ENCODE data around the gene GALNT14.

Gene GALNT14

GRCh38 chr2:31047599-31047998 lies 90.6 kb downstream of the GALNT14 start:
- Histone ChIP-seq H3K9ac (ENCODE audit: low read depth, low read length) (no peak overlapping the region), H3K4me1 (ENCODE audit: insufficient read depth, low read length) (peaks cover 6% of the 10 kb centered on the region; the same call in 1 of the 2 replicates), H3K36me3 (ENCODE audit: insufficient read depth, low read length) (no peaks in the 10 kb centered on the region), H3K9me3 (ENCODE audit: control insufficient read depth, insufficient read depth, low read length) (no peaks in the 10 kb centered on the region)

- Histone ChIP-seq H3K9me3 (ENCODE audit: control insufficient read depth, insufficient read depth, low read length) (0 out of 2 replicates have a peak, but pooled peaks cover 2% of the 10 kb centered on the region), H3K36me3 (ENCODE audit: insufficient read depth, low read length) (no peaks in the 10 kb centered on the region), H3K4me1 (ENCODE audit: insufficient read depth, low read length) (peaks cover 10% of the 10 kb centered on the region; the same call in 1 of the 2 replicates), H3K9ac (ENCODE audit: low read depth, low read length) (no peak overlapping the region)
These were observed 99.9 kb downstream of the GALNT14 start for GRCh38 chr2:31038385-31038784.

GRCh38 chr2:31037058-31037457 lies 101.2 kb downstream of the GALNT14 start:
- H3K36me3 ChIP-seq (ENCODE audit: insufficient read depth, low read length): no peaks in the 10 kb centered on the region
- no peak overlapping the region for H3K9ac ChIP-seq (ENCODE audit: low read depth, low read length)
- 0 out of 2 replicates have a peak, but pooled peaks cover 2% of the 10 kb centered on the region for H3K9me3 ChIP-seq (ENCODE audit: control insufficient read depth, insufficient read depth, low read length)
- 0 out of 2 replicates have a peak, but pooled peaks cover 5% of the 10 kb centered on the region for H3K4me1 ChIP-seq (ENCODE audit: insufficient read depth, low read length)

- no peak overlapping the region for H3K9ac ChIP-seq (ENCODE audit: low read depth, low read length)
- H3K9me3 ChIP-seq (ENCODE audit: control insufficient read depth, insufficient read depth, low read length): 0 out of 2 replicates have a peak, but pooled peaks cover 2% of the 10 kb centered on the region
- no peaks in the 10 kb centered on the region for H3K36me3 ChIP-seq (ENCODE audit: insufficient read depth, low read length)
- H3K4me1 ChIP-seq (ENCODE audit: insufficient read depth, low read length): no peaks in the 10 kb centered on the region
These were observed 105.2 kb downstream of the GALNT14 start for GRCh38 chr2:31033032-31033431.

- no peaks in the 10 kb centered on the region for H3K4me1 ChIP-seq (ENCODE audit: insufficient read depth, low read length)
- H3K9me3 ChIP-seq (ENCODE audit: control insufficient read depth, insufficient read depth, low read length): no peaks in the 10 kb centered on the region
- H3K36me3 ChIP-seq (ENCODE audit: insufficient read depth, low read length): no peaks in the 10 kb centered on the region
- no peak overlapping the region for H3K9ac ChIP-seq (ENCODE audit: low read depth, low read length)
These were observed 105.8 kb downstream of the GALNT14 start for GRCh38 chr2:31032475-31032874.

- no peaks in the 10 kb centered on the region for H3K4me1 ChIP-seq (ENCODE audit: insufficient read depth, low read length)
- H3K9ac ChIP-seq (ENCODE audit: low read depth, low read length): no peak overlapping the region
- H3K36me3 ChIP-seq (ENCODE audit: insufficient read depth, low read length): no peaks in the 10 kb centered on the region; the same call in 1 of the 2 replicates
- no peaks in the 10 kb centered on the region for H3K9me3 ChIP-seq (ENCODE audit: control insufficient read depth, insufficient read depth, low read length)
These were observed 107.0 kb downstream of the GALNT14 start for GRCh38 chr2:31031132-31031706.

- Histone ChIP-seq H3K9ac (ENCODE audit: low read depth, low read length) (no peak overlapping the region), H3K9me3 (ENCODE audit: control insufficient read depth, insufficient read depth, low read length) (no peaks in the 10 kb centered on the region), H3K4me1 (ENCODE audit: insufficient read depth, low read length) (no peaks in the 10 kb centered on the region), H3K36me3 (ENCODE audit: insufficient read depth, low read length) (no peaks in the 10 kb centered on the region; the same call in 1 of the 2 replicates)
These were observed 109.8 kb downstream of the GALNT14 start for GRCh38 chr2:31028417-31028816.

- no peaks in the 10 kb centered on the region for H3K4me1 ChIP-seq (ENCODE audit: insufficient read depth, low read length)
- H3K36me3 ChIP-seq (ENCODE audit: insufficient read depth, low read length): no peaks in the 10 kb centered on the region; the same call in 1 of the 2 replicates
- H3K9me3 ChIP-seq (ENCODE audit: control insufficient read depth, insufficient read depth, low read length): no peaks in the 10 kb centered on the region
- no peak overlapping the region for H3K9ac ChIP-seq (ENCODE audit: low read depth, low read length)
These were observed 110.7 kb downstream of the GALNT14 start for GRCh38 chr2:31027549-31027948.

GRCh38 chr2:31023541-31023940 lies 114.7 kb downstream of the GALNT14 start:
- Histone ChIP-seq H3K9ac (ENCODE audit: low read depth, low read length) (no peak overlapping the region), H3K4me1 (ENCODE audit: insufficient read depth, low read length) (no peaks in the 10 kb centered on the region), H3K36me3 (ENCODE audit: insufficient read depth, low read length) (no peaks in the 10 kb centered on the region; the same call in 1 of the 2 replicates), H3K9me3 (ENCODE audit: control insufficient read depth, insufficient read depth, low read length) (no peaks in the 10 kb centered on the region)

GRCh38 chr2:31020713-31021112 lies 117.5 kb downstream of the GALNT14 start:
- Histone ChIP-seq H3K9ac (ENCODE audit: low read depth, low read length) (no peak overlapping the region), H3K4me1 (ENCODE audit: insufficient read depth, low read length) (no peaks in the 10 kb centered on the region), H3K36me3 (ENCODE audit: insufficient read depth, low read length) (no peaks in the 10 kb centered on the region), H3K9me3 (ENCODE audit: control insufficient read depth, insufficient read depth, low read length) (no peaks in the 10 kb centered on the region)

GRCh38 chr2:31018280-31018679 lies 120.0 kb downstream of the GALNT14 start:
- H3K4me1 ChIP-seq (ENCODE audit: insufficient read depth, low read length): no peaks in the 10 kb centered on the region
- no peak overlapping the region for H3K9ac ChIP-seq (ENCODE audit: low read depth, low read length)

GRCh38 chr2:31016648-31017047 lies 121.6 kb downstream of the GALNT14 start:
- no peak overlapping the region for H3K9ac ChIP-seq (ENCODE audit: low read depth, low read length)

More at GRCh38 chr2:31018280-31018679, 120.0 kb downstream of the GALNT14 start:
- H3K9me3 ChIP-seq (ENCODE audit: control insufficient read depth, insufficient read depth, low read length): no peaks in the 10 kb centered on the region
- no peaks in the 10 kb centered on the region for H3K36me3 ChIP-seq (ENCODE audit: insufficient read depth, low read length)

GRCh38 chr2:31014516-31014915 lies 123.7 kb downstream of the GALNT14 start:
- Histone ChIP-seq H3K9me3 (ENCODE audit: control insufficient read depth, insufficient read depth, low read length) (no peaks in the 10 kb centered on the region), H3K36me3 (ENCODE audit: insufficient read depth, low read length) (no peaks in the 10 kb centered on the region), H3K9ac (ENCODE audit: low read depth, low read length) (no peak overlapping the region), H3K4me1 (ENCODE audit: insufficient read depth, low read length) (peaks cover 5% of the 10 kb centered on the region; the same call in 1 of the 2 replicates)

More at GRCh38 chr2:31016648-31017047, 121.6 kb downstream of the GALNT14 start:
- peaks cover 5% of the 10 kb centered on the region; the same call in 1 of the 2 replicates for H3K4me1 ChIP-seq (ENCODE audit: insufficient read depth, low read length)
- H3K9me3 ChIP-seq (ENCODE audit: control insufficient read depth, insufficient read depth, low read length): no peaks in the 10 kb centered on the region
- H3K36me3 ChIP-seq (ENCODE audit: insufficient read depth, low read length): no peaks in the 10 kb centered on the region

GRCh38 chr2:31013301-31013700 lies 124.9 kb downstream of the GALNT14 start:
- H3K9me3 ChIP-seq (ENCODE audit: control insufficient read depth, insufficient read depth, low read length): no peaks in the 10 kb centered on the region
- no peaks in the 10 kb centered on the region for H3K36me3 ChIP-seq (ENCODE audit: insufficient read depth, low read length)
- no peak overlapping the region for H3K9ac ChIP-seq (ENCODE audit: low read depth, low read length)
- peaks cover 5% of the 10 kb centered on the region; the same call in 1 of the 2 replicates for H3K4me1 ChIP-seq (ENCODE audit: insufficient read depth, low read length)

- H3K36me3 ChIP-seq (ENCODE audit: insufficient read depth, low read length): no peaks in the 10 kb centered on the region
These were observed 125.8 kb downstream of the GALNT14 start for GRCh38 chr2:31012406-31012805.

More at GRCh38 chr2:31012406-31012805, 125.8 kb downstream of the GALNT14 start:
- no peak overlapping the region for H3K9ac ChIP-seq (ENCODE audit: low read depth, low read length)
- no peaks in the 10 kb centered on the region for H3K9me3 ChIP-seq (ENCODE audit: control insufficient read depth, insufficient read depth, low read length)
- peaks cover 5% of the 10 kb centered on the region; the same call in 1 of the 2 replicates for H3K4me1 ChIP-seq (ENCODE audit: insufficient read depth, low read length)
